Gastrocnemius medialis (tissue), 4 donors: ENCODE results near the gene DPH2. TPM values are rescaled to one million over a fixed set of nuclear protein-coding genes. Genes with fewer than 3 reads are reported as not detected.

Source experiments
- ATAC-seq, 2 donors: fragments of 150-250 bp; one replicate each; pipeline ENCODE4 v1.9.1; 2016
- DNase-seq, 2 donors: peaks; one replicate each; pipeline ENCODE4 v3.0.0-alpha.2; 2019
- H3K27ac ChIP-seq, 4 donors: fragments of 200-600 bp; sonication (generic); 1 replicate in 1 of 4; 2 replicates in 3 of 4; pipeline ENCODE4 v1.5.1; 2016 to 2018; ENCODE audit warnings: mild to moderate bottlenecking in 2 of 4, moderate library complexity in 1 of 4
- H3K27me3 ChIP-seq, 3 donors: fragments of 200-600 bp; sonication (generic) in 2 of 3; 1 replicate in 1 of 3; 2 replicates in 2 of 3; pipeline versions ENCODE4 v1.5.1 to v1.6.0; 2016 to 2019; ENCODE audit warnings: mild to moderate bottlenecking in 1 of 3, moderate library complexity in 1 of 3
- H3K36me3 ChIP-seq, 2 donors: fragments of 200-600 bp; sonication (generic) in 1 of 2; one replicate each; pipeline ENCODE4 v1.5.1; 2017 to 2018
- H3K4me1 ChIP-seq, 2 donors: fragments of 200-600 bp; sonication (generic) in 1 of 2; one replicate each; pipeline ENCODE4 v1.5.1; 2016 to 2017; ENCODE audit warnings: mild to moderate bottlenecking in 2 of 2
- H3K4me3 ChIP-seq, 4 donors: fragments of 200-600 bp; sonication (generic) in 3 of 4; 1 replicate in 1 of 4; 2 replicates in 3 of 4; pipeline ENCODE4 v1.5.1; 2016 to 2019; ENCODE audit warnings: mild to moderate bottlenecking in 2 of 4
- H3K9me3 ChIP-seq, 3 donors: fragments of 200-600 bp; sonication (generic) in 2 of 3; 1 replicate in 1 of 3; 2 replicates in 2 of 3; pipeline ENCODE4 v1.5.1; 2016 to 2019
- CTCF ChIP-seq, 5 experiments: fragments of 450-650 bp in 3 of 5; fragments of 200-600 bp in 2 of 5; sonication (generic) in 2 of 5; IDR thresholded peaks in 4 of 5; conservative IDR thresholded peaks in 1 of 5; 1 replicate in 4 of 5; 2 replicates in 1 of 5; pipeline ENCODE4 v1.5.1; 2016 to 2019; ENCODE audit warnings: antibody characterized with exemption in 5 of 5, mild to moderate bottlenecking in 3 of 5, moderate library complexity in 3 of 5
- POLR2A ChIP-seq, 2 donors: fragments of 450-650 bp; IDR thresholded peaks; one replicate each; pipeline ENCODE4 v1.6.1; 2017; ENCODE audit warnings: antibody characterized with exemption in 2 of 2, mild to moderate bottlenecking in 2 of 2, moderate library complexity in 2 of 2
- in situ Hi-C, 4 donors: fragments of 200-750 bp; cut with MboI; loops; one replicate each; pipeline versions ENCODE4 v1.15.0 to v1.8.0; 2017; ENCODE audit warnings: low sequenced_read_pairs in 4 of 4
- intact Hi-C: fragments of 100-400 bp; cut with DNase I; formaldehyde crosslinking; loops from one replicate; pipeline ENCODE4 v1.15.1; 2023; ENCODE audit warnings: low total_unique reads
- total RNA-seq, 4 donors: library from RNA; depleted of rRNA; stranded (reverse); fragments of >200 nt; gene quantifications; one replicate each; pipeline versions ENCODE4 v1.1.0 to v1.2.3, GENCODE V29; 2016

Gene DPH2
- total RNA-seq, 4 donors from 2014 or later: 53.1 to 68.3 (median 55.3) TPM

GRCh38 chr1:43969416-43969745 is 429 bp upstream of the DPH2 start:
- Histone ChIP-seq H3K27me3 (no peaks in the 10 kb centered on the region), H3K36me3 (peaks cover 0 to 45% of the 10 kb centered on the region in 2 donors), H3K27ac (peak overlapping the region in 3 of 4 donors; percentile 5 to 91 (median 44)), H3K4me1 (peaks cover 21 to 39% of the 10 kb centered on the region in 2 donors), H3K4me3 (peak overlapping the region; percentile 34 to 95 (median 82)), H3K9me3 (no peaks in the 10 kb centered on the region)
- no peak for ATAC-seq
- intact Hi-C loops: loop anchor here (1.0 kb wide), 1 partner anchor 23 kb away; the partner anchor contains the start of gene IPO13
- in situ Hi-C loops: no loop called here
- no peak for DNase-seq
- TF ChIP-seq POLR2A (IDR thresholded peaks at IDR 0.05): no peak
- no peak for TF ChIP-seq CTCF (IDR thresholded peaks at IDR 0.05 in 4 of 5, conservative IDR thresholded peaks at IDR 0.05 in 1 of 5)

- peak overlapping the region; percentile 91 to 98 (median 96) for H3K27ac ChIP-seq
- no peaks in the 10 kb centered on the region for H3K27me3 ChIP-seq
- TF ChIP-seq CTCF (IDR thresholded peaks at IDR 0.05 in 4 of 5, conservative IDR thresholded peaks at IDR 0.05 in 1 of 5) (no peak), POLR2A (IDR thresholded peaks at IDR 0.05) (no peak)
- peaks cover 23 to 43% of the 10 kb centered on the region in 2 donors for H3K4me1 ChIP-seq
- H3K4me3 ChIP-seq: peak overlapping the region; percentile 77 to 95 (median 88)
- intact Hi-C loops (loop anchor here (10.0 kb wide), 1 partner anchor 384 kb away; the partner anchor contains the start of gene ERI3), in situ Hi-C loops (no loop called here)
- ATAC-seq: no peak
- peaks cover 0 to 34% of the 10 kb centered on the region in 2 donors for H3K36me3 ChIP-seq
- H3K9me3 ChIP-seq: no peaks in the 10 kb centered on the region
- no peak for DNase-seq
Observed at GRCh38 chr1:43970502-43970901, 692 bp downstream of the DPH2 start.

GRCh38 chr1:43970911-43971310 is 1.1 kb downstream of the DPH2 start:
- intact Hi-C loops: loop anchor here (10.0 kb wide), 1 partner anchor 384 kb away; the partner anchor contains the start of gene ERI3
- in situ Hi-C loops: no loop called here
- Histone ChIP-seq H3K27me3 (no peaks in the 10 kb centered on the region), H3K4me1 (peaks cover 27 to 47% of the 10 kb centered on the region in 2 donors), H3K4me3 (peak overlapping the region in 3 of 4 donors; percentile 77 to 91 (median 86)), H3K36me3 (peaks cover 0 to 30% of the 10 kb centered on the region in 2 donors), H3K9me3 (no peaks in the 10 kb centered on the region), H3K27ac (peak overlapping the region; percentile 91 to 98 (median 96))
- ATAC-seq: no peak
- TF ChIP-seq CTCF (IDR thresholded peaks at IDR 0.05 in 4 of 5, conservative IDR thresholded peaks at IDR 0.05 in 1 of 5) (no peak), POLR2A (IDR thresholded peaks at IDR 0.05) (no peak)
- no peak for DNase-seq

GRCh38 chr1:43971336-43971980 is 1.6 kb downstream of the DPH2 start:
- peak overlapping the region in 2 of 4 donors; percentile 86 to 91 for H3K4me3 ChIP-seq
- ATAC-seq (peak in 1 of 2 donors; percentile 10), DNase-seq (peak; percentile 54 to 89)
- H3K4me1 ChIP-seq: peaks cover 33 to 52% of the 10 kb centered on the region in 2 donors
- in situ Hi-C loops (no loop called here), intact Hi-C loops (loop anchor here (10.0 kb wide), 1 partner anchor 383 kb away; the partner anchor contains the start of gene ERI3)
- peak overlapping the region; percentile 91 to 98 (median 96) for H3K27ac ChIP-seq
- peaks cover 0 to 31% of the 10 kb centered on the region in 2 donors for H3K36me3 ChIP-seq
- H3K27me3 ChIP-seq: no peaks in the 10 kb centered on the region
- TF ChIP-seq CTCF (IDR thresholded peaks at IDR 0.05 in 4 of 5, conservative IDR thresholded peaks at IDR 0.05 in 1 of 5) (no peak), POLR2A (IDR thresholded peaks at IDR 0.05) (no peak)
- no peaks in the 10 kb centered on the region for H3K9me3 ChIP-seq
